Effector CD8-positive, alpha-beta T cell (primary cell): ENCODE results near the gene RPH3AL.
"Not testable (repeated sequence)": the region's sequence is repeated elsewhere in the genome, so short reads cannot be mapped to it uniquely, and the experiment has no call there.

Source experiments
- DNase-seq: peaks from one replicate; lab custom pipeline; 2025; lab: John Stamatoyannopoulos, UW

RPH3AL gene

GRCh38 chr17:320139-320538 lies 32.5 kb downstream of the RPH3AL start:
- no peak for DNase-seq

- DNase-seq = no peak
These were observed 33.3 kb downstream of the RPH3AL start for GRCh38 chr17:319266-319665.

- not testable (repeated sequence) for DNase-seq
These were observed 35.5 kb downstream of the RPH3AL start for GRCh38 chr17:317070-317469.

- DNase-seq = not testable (repeated sequence)
These were observed 37.2 kb downstream of the RPH3AL start for GRCh38 chr17:315399-315798.

- not testable (repeated sequence) for DNase-seq
These were observed 38.0 kb downstream of the RPH3AL start for GRCh38 chr17:314614-314944.

DNA sequence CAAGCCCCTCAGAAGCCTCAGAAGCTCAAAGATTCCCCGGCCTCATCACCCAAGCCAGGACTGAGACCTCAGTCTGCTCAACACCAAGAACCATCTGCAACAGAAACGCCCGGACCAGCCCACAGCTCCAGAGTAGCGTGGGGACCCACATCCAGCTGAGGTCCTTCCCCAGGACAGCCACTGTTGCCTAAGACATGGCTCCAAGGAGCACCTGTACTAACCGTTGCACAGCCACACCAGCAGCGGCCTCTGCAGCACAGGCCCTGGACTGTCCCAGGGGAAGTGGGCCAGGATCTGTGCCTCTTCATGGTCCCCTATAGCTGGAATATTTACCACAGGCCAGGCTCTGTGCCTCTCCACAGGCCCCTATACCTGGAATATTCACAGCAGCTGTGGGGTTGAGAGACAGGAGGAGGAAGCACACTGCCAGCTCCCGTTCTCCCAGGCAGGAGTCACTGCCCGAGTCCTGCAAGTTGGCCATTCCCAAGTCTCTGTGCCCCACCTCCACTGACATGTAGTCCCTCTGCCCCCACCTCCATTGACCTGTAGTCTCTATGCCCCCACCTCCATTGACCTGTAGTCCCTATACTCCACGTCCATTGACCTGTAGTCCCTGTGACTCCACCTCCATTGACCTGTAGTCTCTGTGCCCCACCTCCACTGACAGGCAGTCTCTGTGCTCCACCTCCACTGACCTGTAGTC lies 38.5 kb downstream of the RPH3AL start:
- no peak for DNase-seq

DNA sequence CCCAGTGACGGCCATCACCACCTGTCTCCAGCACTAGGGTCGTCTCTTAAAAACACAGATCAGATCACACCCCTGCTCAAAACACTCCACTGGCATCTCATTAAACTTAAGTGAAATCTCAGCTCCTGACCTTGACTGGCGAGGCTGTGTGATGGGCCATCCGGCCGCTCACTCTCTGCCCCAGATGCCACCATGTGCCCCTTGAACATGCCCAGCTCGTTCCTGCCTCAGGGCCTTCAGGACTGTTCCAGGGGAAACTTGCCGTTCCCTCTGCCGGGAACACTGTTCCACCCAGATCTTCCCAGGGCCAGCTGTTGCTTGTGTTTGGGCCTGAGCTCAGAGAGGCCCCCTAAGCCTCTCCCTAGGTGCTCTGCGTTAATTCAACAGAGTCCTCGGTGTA lies 39.4 kb downstream of the RPH3AL start:
- no peak for DNase-seq

DNA sequence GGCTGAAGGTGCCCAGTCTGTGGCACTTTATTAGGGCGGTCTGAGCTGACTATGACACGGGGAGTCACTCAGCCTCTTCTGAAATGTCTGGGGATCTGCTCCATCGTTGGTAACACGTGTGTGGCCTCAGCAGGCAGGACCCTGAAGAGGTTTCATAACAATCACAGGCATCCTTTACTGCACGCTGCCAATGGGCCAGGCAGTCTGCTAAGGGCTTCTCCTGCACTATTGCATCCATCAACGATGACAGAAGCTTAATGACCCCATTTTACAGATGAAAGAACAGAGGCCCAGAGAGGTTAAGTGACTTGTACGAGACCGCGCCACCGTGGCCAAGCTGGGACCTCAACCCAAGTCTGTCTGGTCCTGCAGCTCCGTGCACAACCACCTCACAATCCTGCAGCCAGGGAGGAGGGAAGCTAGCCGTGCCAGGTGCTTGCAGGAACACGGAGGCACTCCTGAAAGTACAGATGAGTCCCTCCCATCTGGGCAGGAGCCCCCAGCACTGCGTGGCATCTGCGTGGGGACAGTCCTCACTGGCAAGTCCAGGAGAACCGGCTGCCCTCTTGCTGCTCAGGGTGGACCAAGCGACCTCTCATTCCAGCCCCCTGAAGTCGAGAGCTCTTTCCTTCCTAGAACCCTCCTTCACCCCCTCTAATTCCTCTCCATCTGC lies 40.0 kb downstream of the RPH3AL start:
- DNase-seq = no peak

GRCh38 chr17:311119-311782 lies 41.4 kb downstream of the RPH3AL start:
- DNase-seq = no peak

- no peak for DNase-seq
These were observed 42.2 kb downstream of the RPH3AL start for GRCh38 chr17:310111-311010.

GRCh38 chr17:309361-309888 lies 43.2 kb downstream of the RPH3AL start:
- no peak for DNase-seq

DNA sequence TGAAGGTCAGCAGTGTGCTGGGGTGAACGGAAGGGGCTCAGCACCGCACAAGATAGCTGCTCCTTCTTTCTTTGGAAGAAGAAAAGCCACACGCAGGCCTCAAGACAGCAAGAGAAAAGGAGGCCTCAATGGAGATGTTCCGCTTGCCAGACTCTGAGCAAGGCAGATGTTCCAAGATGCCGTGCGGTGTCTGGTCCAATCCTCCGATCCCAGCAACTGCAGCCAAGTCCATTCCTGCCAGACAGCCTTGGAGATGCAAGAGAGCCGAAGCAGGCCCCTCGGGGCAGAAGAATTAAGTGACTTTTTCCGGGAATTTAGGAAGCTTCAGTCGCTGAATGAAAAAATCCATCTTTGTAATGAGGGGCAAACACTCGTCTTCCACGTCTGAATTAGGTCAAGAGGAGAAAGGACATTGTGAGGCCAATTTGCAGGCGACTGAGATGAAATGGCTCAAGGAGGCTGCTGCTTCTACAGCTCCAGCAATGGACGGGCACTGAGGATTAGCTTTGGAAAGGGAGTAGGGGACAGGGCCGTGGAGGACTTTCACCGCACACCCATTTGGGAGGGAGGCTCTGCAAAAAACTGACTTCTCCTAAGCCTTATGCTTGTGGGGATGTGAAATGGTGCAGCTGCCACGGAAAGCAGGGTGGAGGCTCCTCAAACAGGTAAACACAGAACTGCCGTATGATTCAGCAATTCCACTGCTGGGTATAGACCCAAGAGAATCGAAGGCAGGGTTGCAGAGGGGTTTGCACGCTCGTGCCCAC lies 44.7 kb downstream of the RPH3AL start:
- DNase-seq = no peak

GRCh38 chr17:307295-307691 lies 45.3 kb downstream of the RPH3AL start:
- no peak for DNase-seq

DNA sequence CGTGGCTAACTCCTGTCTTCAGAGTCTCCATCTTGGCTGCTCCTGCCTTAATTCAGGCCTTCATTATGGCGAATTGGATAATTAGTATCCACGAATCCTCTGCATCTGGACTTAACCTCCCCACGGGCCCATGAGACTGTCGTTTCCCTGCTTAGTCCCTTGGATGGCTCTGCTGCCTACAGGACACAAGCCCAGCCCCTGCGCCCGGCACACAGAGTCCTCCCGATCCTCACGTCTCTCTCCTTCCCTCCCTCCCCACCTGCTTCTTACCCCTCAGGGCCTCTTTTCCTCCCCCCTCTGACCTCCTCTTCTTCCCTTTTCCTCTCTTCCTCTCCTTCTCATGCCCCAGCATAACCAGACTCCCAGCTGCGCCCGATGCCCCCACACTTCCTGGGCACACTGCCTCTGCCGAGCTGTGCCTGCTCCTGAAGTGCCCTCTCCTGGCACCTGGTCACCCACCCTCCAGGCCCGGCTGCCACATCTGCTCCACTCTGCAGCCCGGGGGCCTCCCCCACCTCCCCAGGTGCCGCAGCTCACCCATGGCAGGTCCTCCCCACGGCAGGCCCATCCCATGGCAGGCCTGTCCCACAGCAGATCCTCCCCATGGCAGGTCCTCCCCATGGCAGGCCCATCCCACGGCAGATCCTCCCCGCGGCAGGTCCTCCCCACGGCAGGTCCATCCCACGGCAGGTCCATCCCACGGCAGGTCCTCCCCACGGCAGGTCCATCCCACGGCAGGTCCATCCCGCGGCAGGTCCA lies 45.9 kb downstream of the RPH3AL start:
- no peak for DNase-seq

DNA sequence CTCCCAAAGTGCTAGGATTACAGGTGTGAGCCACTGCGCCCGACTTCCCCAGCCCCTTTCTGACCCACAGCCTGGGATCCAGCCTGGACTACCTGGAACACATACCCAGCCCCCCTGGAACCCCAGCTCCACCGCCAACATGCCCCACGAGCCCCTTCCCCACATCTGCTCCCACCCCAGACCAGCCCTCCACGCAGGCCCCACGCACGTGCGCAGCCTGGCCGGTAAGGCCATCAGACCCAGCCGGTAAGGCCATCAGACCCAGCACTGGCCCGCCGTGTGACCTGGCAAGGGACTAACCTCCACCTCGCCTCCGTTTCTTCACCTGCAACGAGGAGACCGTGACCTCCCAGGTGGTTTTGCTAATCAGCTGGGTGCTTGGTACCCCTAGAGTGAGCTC lies 46.5 kb downstream of the RPH3AL start:
- DNase-seq = no peak

DNA sequence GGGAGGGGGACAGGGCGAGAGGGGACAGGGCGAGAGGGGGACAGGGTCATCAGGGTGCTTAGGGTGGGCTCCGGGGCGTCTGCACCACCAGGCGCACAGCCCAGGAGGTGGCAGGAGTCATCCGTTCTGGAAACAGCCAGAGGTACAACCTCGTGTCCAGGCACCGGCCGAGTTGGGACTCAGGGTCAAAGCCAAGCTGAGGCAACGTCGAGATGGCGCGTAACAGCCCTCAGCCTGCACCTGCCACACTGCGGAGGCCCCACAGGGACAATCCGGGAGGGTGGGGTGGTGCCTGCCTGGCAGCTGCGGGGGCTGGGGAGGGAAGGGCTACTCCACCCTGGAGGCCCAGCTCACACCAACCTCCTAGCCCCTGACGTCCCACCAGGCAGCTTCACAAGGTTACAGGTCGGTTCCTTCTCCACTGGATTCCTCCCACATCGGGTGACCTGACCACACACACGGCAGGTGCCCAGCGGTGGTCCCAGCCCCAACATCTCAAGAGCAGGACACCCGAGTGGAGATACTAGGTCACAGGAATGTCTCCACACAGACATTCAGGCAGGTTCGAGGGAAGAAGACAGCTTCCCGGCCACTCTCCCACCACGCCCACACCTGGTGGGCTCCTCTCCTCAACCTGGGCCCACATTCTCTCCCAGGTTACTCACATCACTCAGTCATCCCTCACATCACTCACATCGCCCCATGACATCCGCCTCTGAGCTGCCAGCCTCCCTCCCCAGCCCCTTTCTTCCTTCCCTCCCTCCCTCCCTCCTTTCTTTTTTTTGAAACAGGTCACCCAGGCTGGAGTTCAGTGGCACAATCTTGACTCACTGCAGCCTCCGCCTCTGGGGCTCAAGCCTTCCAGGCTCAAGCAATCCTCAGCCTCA lies 47.3 kb downstream of the RPH3AL start:
- no peak for DNase-seq

GRCh38 chr17:304461-304860 lies 48.1 kb downstream of the RPH3AL start:
- DNase-seq = no peak

GRCh38 chr17:303168-303567 lies 49.4 kb downstream of the RPH3AL start:
- no peak for DNase-seq

DNA sequence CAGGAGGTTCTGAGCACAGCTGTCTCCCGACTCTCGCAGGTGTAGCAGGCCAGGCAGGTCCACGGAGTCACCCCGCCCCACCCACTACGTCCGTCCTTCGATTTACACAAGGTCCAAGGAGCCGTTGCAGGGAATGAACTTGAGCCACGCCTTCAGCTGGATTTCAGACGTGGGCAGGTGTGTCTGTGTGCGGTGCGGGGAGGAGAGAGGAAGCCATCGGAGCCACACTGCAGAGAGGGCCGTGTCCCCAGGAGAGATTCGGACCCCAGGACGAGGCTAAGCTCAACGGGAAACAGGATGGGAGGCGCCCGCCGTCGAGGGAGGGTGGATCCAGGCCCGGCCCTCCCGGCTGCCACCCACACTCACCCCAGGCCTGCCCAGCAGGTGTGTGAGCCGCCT lies 50.3 kb downstream of the RPH3AL start:
- no peak for DNase-seq
